ENCODE measurements around the gene FSHR. TPM values are rescaled to one million over a fixed set of nuclear protein-coding genes. Genes with fewer than 3 reads are reported as not detected.

Gene FSHR
- total RNA-seq, 1 donor from 2014 or later: 0.20 TPM

DNA sequence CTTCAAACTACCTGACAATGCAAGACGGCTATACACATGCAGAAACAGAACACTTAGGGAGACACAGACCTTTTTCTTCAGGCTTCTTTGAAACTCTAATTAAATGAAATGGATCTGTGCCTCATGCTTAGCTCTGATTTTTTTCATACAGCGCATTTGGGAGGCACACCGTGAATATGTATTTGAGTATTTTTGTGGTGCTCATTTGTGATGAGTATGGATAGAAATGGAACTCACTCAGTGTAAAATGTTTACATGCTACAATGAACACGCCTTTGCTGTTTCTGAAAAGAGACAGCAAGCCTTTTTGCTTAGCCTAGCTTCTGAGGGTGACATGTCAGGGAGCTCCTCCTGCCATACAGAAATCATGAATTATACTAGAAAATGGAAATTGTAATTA, 113.3 kb downstream of the FSHR start:
- ATAC-seq: no peak
- no peak for DNase-seq
- intact Hi-C loops (cut with micrococcal nuclease): no loop called here

DNA sequence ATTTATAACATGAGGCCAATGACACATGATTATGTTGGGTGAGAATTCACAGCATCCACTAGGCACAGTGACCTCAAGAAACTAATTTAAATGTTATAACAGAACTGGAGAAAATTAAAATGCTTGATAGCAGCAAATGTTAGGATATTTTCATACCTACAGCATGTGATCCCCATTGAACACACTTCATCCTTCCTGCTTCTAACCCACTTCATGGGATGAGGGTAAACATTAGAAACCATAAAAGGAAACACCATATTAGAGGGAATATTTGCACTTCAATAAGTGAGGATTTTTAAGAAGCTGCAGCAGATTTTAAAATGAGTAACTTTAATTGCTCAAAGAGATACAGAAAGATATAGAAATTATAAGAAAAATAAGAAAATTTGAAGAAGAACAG, 117.1 kb downstream of the FSHR start:
- no peak for DNase-seq
- ATAC-seq: no peak
- intact Hi-C loops (cut with micrococcal nuclease): no loop called here

DNA sequence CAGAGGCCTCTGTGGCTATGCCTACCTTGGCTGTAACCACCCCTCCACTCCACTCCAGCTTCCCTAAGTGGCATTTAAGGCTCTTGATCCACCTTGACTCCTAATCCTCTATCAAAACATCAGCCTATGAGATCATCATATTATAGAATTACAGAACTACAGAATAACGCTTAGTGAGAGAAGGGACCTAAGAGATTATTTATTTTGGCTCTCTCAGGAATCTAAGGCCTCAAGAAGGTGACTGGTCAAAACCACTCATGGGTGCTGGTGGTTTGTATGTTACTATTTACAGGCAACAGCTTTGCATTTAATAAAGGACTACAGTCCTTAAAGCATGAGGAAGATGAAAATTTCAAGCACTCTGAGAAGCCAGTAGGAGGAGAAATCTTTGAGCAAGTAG, 118.8 kb downstream of the FSHR start:
- intact Hi-C loops (cut with micrococcal nuclease): no loop called here
- DNase-seq (no peak), ATAC-seq (no peak)

DNA sequence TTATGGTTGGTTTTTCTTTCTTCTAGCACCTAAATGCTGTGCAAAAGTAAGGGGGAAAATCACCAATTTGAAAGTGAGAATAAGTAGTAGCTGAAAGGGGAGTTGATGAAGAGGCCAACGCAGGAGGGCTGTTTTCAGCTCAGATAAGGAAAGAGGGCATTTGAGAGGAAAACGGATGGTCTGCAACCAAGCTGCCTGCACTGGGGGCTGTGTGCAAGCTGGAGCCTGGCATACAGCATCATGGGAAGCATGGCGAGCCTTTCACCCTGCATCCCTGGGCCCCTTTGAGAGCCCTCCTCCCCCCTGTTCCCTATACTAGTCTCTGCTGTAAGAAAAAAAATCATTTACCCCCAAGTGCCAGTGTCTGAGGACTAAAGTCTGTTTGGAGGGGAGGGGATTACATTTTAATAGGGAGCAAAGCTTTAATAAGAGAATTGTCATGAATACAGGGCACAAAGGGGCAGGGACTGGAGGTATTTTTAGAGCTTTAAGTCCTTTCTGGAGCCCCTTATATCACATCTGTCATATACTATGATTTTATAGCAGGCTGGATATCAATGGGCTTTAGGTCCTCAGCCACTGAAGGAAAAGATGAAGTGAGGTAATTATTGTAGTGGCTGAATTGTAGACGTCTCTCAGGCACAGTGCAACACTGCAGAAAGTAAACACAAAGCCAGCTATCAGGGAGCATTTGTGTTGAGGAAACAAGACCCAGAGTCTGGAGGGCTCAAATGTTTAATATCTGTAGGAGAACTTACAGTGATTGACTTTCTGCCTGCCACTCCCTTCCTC, 120.7 kb downstream of the FSHR start:
- intact Hi-C loops (cut with micrococcal nuclease): no loop called here
- ATAC-seq (no peak), DNase-seq (no peak)

DNA sequence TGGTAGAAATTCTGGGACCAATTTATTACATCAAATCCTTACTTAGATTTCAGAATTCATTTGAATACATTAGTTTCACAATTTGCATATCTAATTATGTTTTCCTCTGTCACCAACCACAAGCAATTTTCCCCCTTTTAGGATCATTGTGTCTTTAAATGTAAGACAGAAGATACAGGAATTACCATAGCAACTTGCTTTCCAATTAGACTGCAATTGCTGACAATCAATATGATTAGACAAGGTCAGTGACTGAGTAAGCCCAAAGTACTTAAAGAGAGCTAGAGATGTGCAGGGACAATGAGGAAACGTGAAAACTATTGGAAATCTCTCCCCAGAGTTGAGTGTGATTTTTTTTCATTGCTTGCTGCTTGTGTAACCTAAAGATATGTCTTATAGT, 121.4 kb downstream of the FSHR start:
- intact Hi-C loops (cut with micrococcal nuclease): no loop called here
- no peak for DNase-seq
- ATAC-seq: no peak

DNA sequence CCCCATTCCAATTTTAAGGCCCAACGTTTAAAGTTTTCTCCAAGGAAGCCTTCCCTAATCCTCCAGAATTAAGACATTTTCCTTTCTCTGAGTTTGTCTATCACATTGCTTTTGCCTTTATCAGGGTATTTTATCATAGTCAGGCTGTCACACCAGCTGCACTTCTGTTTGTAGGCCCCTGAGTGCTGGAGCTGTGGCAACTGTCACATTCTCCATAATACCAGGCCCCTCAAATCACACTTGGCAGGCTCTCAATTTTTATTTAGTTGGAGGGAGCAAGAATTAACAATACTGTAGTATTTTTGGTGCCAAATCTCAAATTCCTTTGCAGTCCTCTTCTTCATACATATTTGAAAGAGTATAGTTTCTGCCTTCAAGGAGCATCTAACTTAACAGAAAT, 122.2 kb downstream of the FSHR start:
- DNase-seq: no peak
- intact Hi-C loops (cut with micrococcal nuclease): no loop called here
- ATAC-seq: no peak

DNA sequence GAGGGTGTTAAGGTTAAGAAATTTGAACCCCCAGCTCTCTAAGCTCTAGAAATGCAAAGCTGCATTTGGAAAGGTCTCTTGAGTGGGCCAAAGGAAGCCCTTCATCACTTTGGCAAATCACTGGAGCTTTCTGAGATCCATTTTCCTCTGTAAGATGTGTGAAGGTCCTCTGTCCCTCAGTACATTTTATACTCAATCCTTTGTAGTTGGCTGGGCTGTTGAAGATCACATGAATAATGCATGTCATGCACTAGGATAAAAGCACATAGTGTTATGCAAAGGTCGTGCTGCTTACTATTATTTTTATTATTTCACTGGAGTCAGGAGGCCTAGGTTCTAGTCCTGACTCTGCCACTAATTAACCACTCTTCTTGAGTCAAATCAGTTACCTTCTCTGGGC, 124.9 kb downstream of the FSHR start:
- DNase-seq: no peak
- no peak for ATAC-seq
- intact Hi-C loops (cut with micrococcal nuclease): no loop called here

DNA sequence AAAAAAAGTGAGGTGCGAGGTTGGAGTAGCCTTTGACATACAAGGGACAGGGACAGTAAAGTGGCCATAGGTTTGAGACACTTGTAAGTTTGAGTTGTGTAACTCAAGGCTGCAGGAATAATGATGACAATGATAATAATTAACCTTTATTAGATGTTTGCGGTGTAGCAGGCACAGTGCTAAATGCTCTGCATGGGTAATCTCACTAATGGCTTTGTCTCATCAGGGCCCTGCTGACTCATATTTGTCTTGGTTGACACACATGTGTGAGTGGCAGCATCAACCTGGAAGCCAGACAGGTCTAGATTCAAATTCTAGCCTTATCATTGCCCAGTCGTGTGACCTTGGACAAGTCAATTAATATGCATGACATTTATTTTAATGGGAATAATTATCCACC, 126.2 kb downstream of the FSHR start:
- intact Hi-C loops (cut with micrococcal nuclease): no loop called here
- ATAC-seq (no peak), DNase-seq (no peak)

DNA sequence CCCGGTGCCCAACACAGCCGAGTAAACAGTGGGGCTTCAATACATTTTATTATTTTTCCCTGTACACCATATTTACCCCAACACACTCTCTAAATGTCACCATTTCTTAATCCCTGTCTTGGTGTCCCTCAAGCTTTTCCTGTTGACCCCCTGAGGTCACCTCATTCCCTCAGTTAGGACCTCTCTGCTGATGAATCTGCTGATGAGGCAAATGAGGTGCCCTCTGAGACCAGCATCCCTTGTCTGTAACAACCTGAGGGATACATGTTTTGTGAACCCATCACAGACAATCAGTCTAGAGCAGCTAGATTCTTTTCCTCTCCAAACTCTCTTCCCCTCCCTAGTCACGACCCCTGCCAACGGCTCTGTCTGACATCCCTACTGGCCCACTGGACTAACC, 127.6 kb downstream of the FSHR start:
- intact Hi-C loops (cut with micrococcal nuclease): no loop called here
- DNase-seq (no peak), ATAC-seq (no peak)

DNA sequence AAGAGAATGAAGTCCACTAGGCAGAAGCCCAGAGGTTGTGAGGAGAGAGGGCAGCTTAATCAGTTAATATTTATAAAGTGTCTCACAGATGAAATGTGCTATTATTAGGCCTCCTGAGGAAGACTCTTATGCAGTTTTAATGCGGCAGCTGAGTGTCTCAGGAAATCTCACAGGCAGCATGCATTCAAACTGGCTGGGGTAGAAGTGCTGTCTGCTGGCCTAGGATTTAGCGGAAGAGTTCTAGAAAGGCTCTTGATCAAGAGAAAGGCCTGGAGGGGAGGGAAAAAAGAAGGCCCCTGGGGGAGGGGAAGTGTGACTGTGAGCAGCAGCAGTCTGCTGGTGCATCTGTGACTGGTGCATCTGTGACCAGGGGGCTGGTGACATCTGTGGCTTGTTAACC, 133.0 kb downstream of the FSHR start:
- intact Hi-C loops (cut with micrococcal nuclease): no loop called here
- no peak for DNase-seq
- peak; percentile 84 for ATAC-seq

DNA sequence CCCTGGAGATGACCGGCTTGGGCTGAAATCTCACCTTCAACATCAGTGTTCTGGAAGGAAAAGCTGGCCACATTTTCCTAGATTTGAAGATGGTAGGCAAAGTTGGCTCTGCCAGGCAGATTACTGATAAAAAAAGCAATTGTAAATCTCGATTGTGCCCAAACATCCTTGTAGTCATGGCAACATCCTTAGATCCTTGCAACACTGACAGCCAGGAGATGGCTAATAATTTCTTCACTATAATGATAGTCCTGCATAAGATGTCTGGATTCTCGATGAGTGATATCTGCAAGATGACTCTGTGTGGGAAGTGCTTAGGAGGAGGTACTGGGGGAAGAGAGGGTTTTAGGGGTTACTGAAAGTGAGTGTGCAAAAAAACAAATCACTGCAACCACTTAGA, 149.1 kb downstream of the FSHR start:
- no peak for DNase-seq
- intact Hi-C loops (cut with micrococcal nuclease): no loop called here
- no peak for ATAC-seq

DNA sequence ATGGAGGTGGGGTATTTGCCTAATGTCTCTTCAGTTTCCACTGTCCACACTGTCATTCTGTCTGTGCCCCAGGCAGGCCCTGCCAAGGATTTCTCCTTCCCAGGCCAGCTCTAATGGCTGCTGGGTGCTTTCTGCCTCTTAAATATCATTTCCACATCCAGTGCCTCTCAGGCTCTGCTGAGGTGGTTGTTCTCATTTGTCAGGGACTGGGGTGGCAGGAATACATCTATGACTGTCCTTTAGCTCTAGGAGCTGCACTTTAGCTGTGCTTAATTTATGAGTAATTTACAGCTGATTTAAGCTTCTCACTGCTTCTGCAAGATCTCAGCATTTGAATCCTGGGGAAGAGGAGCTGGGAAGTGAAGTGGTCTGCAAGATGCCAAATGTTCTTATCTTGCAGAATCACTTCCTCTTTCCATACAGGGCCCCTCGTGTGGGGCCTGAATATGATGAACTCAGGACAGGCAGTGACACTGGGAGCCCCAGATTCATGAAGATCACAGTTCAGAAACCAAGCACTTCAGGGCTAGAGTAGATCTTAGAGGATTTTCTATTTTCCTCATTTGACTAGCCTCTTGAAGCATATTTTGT, 150.2 kb downstream of the FSHR start:
- ATAC-seq: no peak
- DNase-seq: no peak
- intact Hi-C loops (cut with micrococcal nuclease): no loop called here

DNA sequence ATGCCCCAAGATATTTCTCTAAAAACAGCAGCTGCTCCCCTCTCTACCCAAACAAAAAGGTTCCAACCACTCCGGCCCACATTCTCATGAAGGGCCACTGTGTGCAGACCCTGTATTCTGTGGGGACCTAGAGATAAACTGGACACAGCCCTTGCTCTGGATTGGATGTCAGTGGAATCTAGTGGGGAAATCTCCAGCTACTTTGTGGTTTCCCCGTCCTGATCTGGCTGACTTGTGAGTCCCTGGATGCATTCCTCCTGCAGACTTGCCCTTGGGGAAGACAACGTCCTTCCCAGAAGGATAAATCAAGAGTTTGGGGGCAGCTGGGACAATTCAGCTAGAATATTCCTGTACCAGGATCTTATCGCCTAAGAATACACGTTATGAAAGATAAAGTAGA, 151.1 kb downstream of the FSHR start:
- no peak for ATAC-seq
- intact Hi-C loops (cut with micrococcal nuclease): no loop called here
- no peak for DNase-seq

DNA sequence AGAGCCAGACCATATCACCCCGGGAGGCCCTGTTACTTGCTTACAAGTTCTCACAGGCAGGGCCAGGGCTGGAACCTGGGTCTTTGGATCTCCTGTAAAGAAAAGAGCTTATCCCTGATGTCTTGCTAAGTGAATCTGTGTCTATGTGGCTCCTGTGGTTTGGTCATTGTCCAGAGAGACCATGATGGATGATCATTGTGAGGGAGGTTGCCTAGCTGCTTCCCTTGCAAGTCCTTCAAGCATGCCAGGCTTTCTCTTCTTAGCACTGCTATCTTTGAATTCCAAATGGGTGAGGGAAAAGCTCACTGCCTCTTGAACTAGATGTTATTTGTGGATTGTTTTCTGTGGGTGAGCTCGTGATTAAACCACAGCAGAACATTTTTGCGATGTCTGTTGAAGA, 151.6 kb downstream of the FSHR start:
- DNase-seq: no peak
- ATAC-seq: no peak
- intact Hi-C loops (cut with micrococcal nuclease): no loop called here

DNA sequence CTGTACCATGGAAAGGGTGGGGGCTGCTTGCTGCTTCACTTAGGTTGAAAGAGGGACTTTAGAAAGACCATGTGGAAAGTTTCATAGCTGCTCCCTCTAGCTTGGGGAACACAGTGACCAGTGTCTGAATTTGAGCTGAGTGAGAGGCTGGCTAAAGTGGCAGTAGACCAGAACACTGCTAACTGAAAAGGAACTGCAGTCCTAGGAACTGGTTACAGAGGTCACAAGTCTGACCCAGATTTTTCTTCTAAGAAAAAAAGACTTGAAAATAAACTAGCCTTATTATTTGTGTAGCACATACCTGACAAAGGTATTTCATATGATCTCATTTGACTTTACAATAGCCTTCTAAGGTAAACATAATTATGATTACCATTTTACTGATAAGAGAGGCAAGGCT, 153.6 kb downstream of the FSHR start:
- intact Hi-C loops (cut with micrococcal nuclease): no loop called here
- ATAC-seq (no peak), DNase-seq (no peak)

DNA sequence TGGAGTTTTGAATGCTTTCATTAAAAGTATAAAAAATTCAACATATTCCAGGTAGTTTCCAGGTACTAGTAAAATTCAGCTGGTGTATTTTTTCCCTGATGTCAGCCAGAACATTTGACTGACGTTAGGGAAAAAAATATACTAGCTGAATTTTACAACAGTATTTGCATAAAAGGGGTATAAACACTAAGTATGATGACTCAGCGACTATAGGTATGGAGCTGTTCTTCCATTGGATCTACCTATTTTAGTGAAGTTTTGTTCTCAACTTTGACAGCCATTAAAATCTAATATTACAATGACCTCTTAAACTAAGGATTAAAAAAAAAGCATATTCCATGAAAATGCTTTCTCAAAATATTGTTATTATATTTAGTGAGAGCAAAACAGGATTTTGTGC, 155.9 kb downstream of the FSHR start:
- DNase-seq (no peak), ATAC-seq (no peak)
- intact Hi-C loops (cut with micrococcal nuclease): no loop called here

DNA sequence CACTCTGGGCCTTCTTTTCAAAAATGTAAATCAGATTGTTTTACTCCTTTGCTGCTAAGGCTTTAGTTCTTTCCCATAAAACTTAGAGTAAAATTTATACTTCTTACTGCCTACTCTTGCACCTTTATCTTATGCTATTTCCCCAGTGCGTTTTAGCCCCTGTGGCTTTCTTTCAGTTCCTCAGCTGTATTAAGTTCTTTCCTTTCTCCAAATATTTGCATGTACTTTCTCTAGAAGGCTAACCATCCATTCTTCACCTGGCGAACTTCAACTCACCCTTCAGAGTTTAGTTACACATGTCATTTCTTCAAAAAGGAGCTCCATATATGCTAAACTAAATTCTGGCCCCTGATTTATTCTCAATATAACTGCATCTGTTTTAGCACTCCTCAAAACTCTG, 160.7 kb downstream of the FSHR start:
- intact Hi-C loops (cut with micrococcal nuclease): no loop called here
- no peak for ATAC-seq
- no peak for DNase-seq

DNA sequence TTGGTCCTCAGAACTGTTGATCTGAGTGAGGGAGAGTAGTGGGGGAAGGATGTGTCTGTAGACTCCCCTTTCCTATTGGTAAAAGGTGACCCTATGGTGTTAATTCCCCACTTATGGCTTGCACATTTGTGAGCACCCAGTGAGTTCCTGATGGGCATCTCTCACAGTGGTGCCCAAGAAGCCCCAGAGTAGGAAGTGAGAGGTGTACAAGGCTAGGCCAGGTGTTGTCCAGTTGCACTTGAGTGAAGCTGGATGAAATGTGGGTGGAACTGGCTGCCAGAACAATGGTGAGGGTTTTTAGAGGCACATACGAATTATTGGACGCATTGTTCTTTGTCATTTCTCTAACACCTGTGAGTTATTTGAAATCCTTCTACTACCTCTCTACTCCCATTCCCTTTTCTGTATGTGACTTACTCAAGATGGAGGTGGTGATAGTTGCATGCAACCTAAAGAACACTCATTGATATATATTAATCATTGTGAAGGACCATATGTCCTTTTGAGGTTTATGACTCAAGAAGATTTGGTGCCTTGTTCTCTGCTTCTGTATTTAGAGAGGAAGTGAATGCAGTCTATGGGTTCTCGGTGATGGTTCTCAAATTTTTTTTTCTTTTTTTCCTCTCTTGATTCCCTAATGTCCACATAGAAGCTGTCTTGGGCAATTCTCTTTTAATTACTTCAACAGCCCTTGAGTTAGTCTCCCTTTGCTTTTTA, 162.7 kb downstream of the FSHR start:
- intact Hi-C loops (cut with micrococcal nuclease): no loop called here
- DNase-seq: no peak
- ATAC-seq: no peak

DNA sequence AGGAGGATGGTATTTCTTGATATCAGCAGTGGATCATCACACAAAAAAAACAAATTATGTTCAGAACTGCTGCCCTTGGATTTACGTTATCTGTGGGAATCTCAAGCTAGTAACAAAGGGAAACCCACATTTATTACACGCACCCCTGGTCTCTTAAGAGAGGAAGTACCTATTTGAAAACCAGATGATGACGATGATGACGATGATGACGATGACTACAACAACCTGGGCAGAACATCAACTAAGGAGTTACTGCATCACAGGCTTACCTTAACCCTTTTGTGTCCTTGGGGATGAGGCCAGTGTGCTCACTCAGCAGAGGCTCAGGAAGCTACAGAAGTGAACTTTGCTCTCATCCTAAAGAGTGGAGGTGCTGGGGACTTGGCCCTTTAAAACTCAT, 169.4 kb downstream of the FSHR start:
- no peak for ATAC-seq
- intact Hi-C loops (cut with micrococcal nuclease): no loop called here

DNA sequence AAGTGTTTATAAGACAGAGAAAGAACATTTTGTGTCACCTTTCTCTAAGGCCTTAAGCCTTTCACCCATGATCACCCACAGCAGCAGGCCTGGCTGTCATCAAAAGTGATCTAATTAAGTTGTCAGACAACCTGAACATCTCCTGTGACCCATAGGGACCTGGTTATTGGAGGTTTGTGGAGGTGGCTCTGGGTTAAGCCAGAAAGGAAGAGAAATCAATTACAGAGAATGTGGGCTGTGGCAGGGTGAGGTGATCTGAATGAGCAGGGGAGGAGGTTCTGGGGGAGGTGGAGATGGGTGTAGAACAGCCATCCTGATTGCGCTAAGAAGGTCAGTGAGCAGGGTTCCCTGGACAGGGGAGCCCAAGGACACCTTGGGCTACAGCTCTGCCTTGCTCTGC, 170.8 kb downstream of the FSHR start:
- intact Hi-C loops (cut with micrococcal nuclease): no loop called here
- ATAC-seq (no peak), DNase-seq (no peak)

More for the DNA sequence above, 169.4 kb downstream of the FSHR start:
- DNase-seq: no peak

Measured in left ventricle myocardium superior (tissue), 1 donor.